ENCODE results near the gene GSG1. TPM values are rescaled to one million over a fixed set of nuclear protein-coding genes. Genes with fewer than 3 reads are reported as not detected.

The GSG1 gene
- total RNA-seq, 1 donor from 2014 or later: 0.23 TPM

GRCh38 chr12:13087766-13088165, 15.7 kb downstream of the GSG1 start:
- Histone ChIP-seq H4K20me1 (ENCODE audit: insufficient read depth, low read length) (no peaks in the 10 kb centered on the region), H3K4me2 (ENCODE audit: low read length) (no peak overlapping the region), H3K79me2 (ENCODE audit: insufficient read depth, low read length) (no peaks in the 10 kb centered on the region), H3K27ac (ENCODE audit: low read depth, low read length) (no peak overlapping the region), H3K4me3 (ENCODE audit: insufficient read depth, low read depth, low read length) (no peak overlapping the region), H3K36me3 (ENCODE audit: insufficient read depth, low read length) (no peaks in the 10 kb centered on the region), H3K9me3 (ENCODE audit: insufficient read depth, low read depth, low read length) (no peaks in the 10 kb centered on the region), H3K27me3 (ENCODE audit: insufficient read depth, low read length) (no peaks in the 10 kb centered on the region), H3K4me1 (ENCODE audit: insufficient read depth, low read length) (no peaks in the 10 kb centered on the region), H2AFZ (ENCODE audit: low read depth, low read length) (no peak overlapping the region), H3K9ac (ENCODE audit: low read length) (no peak overlapping the region)
- no peak for DNase-seq (ENCODE audit: low read depth)
- Mint-ChIP-seq H3K27me3 (ENCODE audit: low read depth, unreplicated experiment) (peaks cover 11% of the 10 kb centered on the region), H3K36me3 (ENCODE audit: low read depth, unreplicated experiment) (peaks cover 1% of the 10 kb centered on the region), H3K4me1 (ENCODE audit: low read depth, unreplicated experiment) (peaks cover 8% of the 10 kb centered on the region), H3K27ac (ENCODE audit: unreplicated experiment) (no peak overlapping the region), H3K9me3 (ENCODE audit: unreplicated experiment) (no peaks in the 10 kb centered on the region), H3K4me3 (ENCODE audit: unreplicated experiment) (no peak overlapping the region)
- no peak for TF ChIP-seq CTCF (IDR thresholded peaks at IDR 0.05; ENCODE audit: insufficient read depth, low read depth, low read length)
- TF ChIP-seq EZH2 (IDR thresholded peaks at IDR 0.05; ENCODE audit: insufficient read depth, low read length): no peak
- FAIRE-seq: no peak

- Mint-ChIP-seq H3K9me3 (ENCODE audit: unreplicated experiment) (no peaks in the 10 kb centered on the region), H3K27ac (ENCODE audit: unreplicated experiment) (no peak overlapping the region), H3K36me3 (ENCODE audit: low read depth, unreplicated experiment) (peaks cover 7% of the 10 kb centered on the region), H3K27me3 (ENCODE audit: low read depth, unreplicated experiment) (peaks cover 11% of the 10 kb centered on the region), H3K4me3 (ENCODE audit: unreplicated experiment) (no peak overlapping the region), H3K4me1 (ENCODE audit: low read depth, unreplicated experiment) (peaks cover 8% of the 10 kb centered on the region)
- H3K9ac ChIP-seq (ENCODE audit: low read length): no peak overlapping the region
- H3K27me3 ChIP-seq (ENCODE audit: insufficient read depth, low read length): no peaks in the 10 kb centered on the region
- no peak overlapping the region for H2AFZ ChIP-seq (ENCODE audit: low read depth, low read length)
- H3K4me2 ChIP-seq (ENCODE audit: low read length): no peak overlapping the region
- no peaks in the 10 kb centered on the region for H4K20me1 ChIP-seq (ENCODE audit: insufficient read depth, low read length)
- H3K4me1 ChIP-seq (ENCODE audit: insufficient read depth, low read length): no peaks in the 10 kb centered on the region
- TF ChIP-seq CTCF (IDR thresholded peaks at IDR 0.05; ENCODE audit: insufficient read depth, low read depth, low read length) (no peak), EZH2 (IDR thresholded peaks at IDR 0.05; ENCODE audit: insufficient read depth, low read length) (no peak)
- no peaks in the 10 kb centered on the region for H3K79me2 ChIP-seq (ENCODE audit: insufficient read depth, low read length)
- H3K36me3 ChIP-seq (ENCODE audit: insufficient read depth, low read length): no peaks in the 10 kb centered on the region
- DNase-seq (ENCODE audit: low read depth): no peak
- H3K27ac ChIP-seq (ENCODE audit: low read depth, low read length): no peak overlapping the region
- H3K4me3 ChIP-seq (ENCODE audit: insufficient read depth, low read depth, low read length): no peak overlapping the region
- FAIRE-seq: no peak
- H3K9me3 ChIP-seq (ENCODE audit: insufficient read depth, low read depth, low read length): no peaks in the 10 kb centered on the region
Measured at GRCh38 chr12:13085968-13086686, 17.3 kb downstream of the GSG1 start.
